HG03175 (cell line): ENCODE measurements around the gene LGALS4.
"Not testable (repeated sequence)": the region's sequence is repeated elsewhere in the genome, so short reads cannot be mapped to it uniquely, and the experiment has no call there.

Experiments used
- ATAC-seq: cut with Tn5 transposase; IDR thresholded peaks from one replicate; pipeline ENCODE4 v1.9.1; 2021; ENCODE audit warnings: mild to moderate bottlenecking, moderate library complexity; ENCODE audit not compliant: unreplicated experiment

LGALS4 gene

DNA sequence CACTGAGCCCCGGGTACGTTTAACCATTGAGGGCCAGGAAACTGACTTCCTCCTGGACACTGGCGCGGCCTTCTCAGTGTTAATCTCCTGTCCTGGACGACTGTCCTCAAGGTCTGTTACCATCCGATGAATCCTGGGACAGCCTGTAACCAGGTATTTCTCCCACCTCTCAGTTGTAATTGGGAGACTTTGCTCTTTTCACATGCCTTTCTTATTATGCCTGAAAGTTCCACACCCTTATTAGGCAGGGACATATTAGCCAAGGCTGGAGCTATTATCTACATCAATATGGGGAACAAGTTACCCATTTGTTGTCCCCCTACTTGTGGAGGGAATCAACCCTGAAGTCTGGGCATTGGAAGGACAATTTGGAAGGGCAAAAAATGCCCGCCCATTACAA lies 13.2 kb upstream of the LGALS4 start:
- not testable (repeated sequence) for ATAC-seq

DNA sequence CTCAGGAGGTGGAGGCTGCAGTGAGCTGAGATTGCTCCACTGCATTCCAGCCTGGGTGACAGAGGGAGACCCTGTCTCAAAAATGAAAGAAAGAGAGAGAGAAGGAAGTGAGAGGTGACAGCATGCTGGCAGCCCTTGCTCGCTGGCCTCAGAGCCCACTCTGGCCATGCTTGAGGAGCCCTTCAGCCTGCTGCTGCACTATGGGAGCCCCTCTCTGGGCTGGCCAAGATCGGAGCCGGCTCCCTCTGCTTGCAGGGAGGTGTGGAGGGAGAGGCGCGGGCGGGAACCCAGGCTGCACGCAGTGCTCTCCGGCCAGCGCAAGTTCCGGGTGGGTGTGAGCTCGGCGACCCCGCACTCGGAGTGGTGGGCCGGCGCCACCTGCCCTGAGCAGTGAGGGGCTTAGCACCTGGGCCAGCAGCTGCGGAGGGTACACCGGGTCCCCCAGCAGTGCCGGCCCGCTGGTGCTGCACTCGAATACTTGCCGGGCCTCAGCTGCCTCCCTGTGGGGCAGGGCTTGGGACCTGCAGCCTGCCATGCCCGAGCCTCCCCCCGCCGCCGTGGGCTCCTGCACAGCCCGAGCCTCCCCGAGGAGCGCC lies 8.6 kb upstream of the LGALS4 start:
- ATAC-seq = not testable (repeated sequence)

DNA sequence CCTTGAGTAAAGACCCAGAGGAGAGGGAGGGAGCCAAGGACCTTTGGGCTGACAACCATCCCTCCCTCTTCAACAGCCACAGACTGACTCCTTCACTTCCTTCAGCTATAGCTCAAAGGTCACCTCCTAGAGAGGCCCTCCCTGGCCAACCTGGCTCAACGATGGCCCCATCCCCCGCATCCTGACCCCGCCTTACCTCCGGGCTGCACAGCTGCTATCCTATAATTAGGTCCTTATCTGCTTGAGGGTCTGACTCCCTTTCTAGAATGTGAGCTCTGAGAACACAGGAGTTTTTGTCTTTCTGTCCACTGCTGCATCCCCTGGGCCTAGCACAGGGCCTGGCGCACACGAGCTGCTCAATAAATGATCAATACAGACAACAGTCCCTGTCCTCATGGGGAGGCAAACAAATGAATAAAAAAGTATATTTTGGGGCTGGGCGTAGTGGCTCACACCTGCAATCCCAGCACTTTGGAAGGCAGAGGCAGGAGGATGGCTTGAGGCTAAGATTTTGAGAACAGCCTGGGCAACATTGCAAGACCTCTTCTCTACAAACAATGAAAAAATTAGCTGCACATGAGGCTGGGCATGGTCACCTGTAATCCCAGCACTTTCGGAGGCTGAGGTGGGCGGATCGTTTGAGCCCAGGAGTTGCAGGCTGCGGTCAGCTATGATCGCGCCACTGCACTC lies 6.6 kb upstream of the LGALS4 start:
- ATAC-seq = no peak

- ATAC-seq = no peak
These were observed 4.3 kb upstream of the LGALS4 start for GRCh38 chr19:38817081-38817480.

GRCh38 chr19:38816131-38816750 lies 3.5 kb upstream of the LGALS4 start:
- ATAC-seq = no peak

DNA sequence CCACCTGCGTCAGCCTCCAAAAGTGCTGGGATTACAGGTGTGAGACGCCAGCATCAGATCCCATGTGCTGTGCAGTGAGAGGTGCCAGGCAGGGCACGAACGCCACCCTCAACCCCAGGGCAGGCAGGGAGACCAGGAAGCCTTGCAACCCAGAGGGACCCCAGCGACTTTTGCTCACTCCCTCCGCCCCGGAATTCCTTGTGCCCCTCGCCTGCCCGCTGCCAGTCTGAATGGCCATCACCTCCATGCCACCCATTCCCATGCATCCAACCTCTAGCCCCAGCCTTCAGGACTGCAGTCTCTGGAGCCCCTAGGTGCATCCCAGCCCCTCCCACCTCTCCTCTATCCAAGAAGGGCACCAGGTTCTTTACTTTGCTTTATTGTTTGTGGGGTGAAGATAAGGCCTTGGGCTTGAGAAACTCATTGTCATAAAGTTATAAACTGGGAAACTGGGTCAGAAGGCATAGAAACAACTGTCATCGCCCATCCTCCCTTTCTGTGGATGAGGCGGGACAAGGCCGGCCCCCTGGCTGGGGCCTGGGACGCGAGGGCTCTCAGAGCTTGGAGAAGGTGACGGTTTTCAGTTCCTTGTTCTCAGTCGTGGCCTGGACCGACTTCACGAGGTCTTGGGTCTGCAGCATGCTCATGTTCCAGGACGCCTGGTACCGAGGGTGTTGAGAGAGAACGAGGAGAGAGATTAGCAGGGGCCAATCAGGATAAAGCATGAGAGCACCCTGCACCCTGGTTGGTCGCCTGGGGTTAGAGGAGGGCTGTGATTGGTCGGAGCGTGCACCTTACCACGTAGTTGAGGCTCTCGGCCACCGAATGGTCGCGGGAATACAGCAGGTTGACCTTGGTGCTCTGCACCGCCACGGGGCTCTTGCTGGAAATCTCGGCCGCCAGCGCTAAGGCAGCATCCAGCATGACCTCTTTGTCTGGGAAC lies 2.6 kb upstream of the LGALS4 start:
- ATAC-seq = no peak

- ATAC-seq = not testable (repeated sequence)
These were observed 1.2 kb upstream of the LGALS4 start for GRCh38 chr19:38813932-38814331.

DNA sequence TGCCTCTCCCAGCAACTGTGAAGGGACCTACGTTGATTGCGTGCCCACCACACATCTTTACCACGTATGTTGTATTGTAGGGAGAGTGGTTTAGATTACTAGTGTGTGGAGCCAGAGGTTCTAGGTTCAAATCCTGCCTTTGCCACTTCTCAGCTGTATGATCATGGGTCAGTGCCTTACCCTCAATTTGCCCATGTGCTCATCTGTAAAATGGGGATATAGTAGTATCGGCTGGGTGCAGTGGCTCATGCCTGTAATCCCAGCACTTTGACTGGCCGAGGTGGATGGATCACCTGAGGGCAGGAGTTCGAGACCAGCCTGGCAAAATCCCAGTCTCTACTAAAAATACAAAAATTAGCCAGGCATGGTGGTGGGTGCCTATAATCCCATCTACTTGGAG lies 578 bp upstream of the LGALS4 start:
- ATAC-seq = no peak

DNA sequence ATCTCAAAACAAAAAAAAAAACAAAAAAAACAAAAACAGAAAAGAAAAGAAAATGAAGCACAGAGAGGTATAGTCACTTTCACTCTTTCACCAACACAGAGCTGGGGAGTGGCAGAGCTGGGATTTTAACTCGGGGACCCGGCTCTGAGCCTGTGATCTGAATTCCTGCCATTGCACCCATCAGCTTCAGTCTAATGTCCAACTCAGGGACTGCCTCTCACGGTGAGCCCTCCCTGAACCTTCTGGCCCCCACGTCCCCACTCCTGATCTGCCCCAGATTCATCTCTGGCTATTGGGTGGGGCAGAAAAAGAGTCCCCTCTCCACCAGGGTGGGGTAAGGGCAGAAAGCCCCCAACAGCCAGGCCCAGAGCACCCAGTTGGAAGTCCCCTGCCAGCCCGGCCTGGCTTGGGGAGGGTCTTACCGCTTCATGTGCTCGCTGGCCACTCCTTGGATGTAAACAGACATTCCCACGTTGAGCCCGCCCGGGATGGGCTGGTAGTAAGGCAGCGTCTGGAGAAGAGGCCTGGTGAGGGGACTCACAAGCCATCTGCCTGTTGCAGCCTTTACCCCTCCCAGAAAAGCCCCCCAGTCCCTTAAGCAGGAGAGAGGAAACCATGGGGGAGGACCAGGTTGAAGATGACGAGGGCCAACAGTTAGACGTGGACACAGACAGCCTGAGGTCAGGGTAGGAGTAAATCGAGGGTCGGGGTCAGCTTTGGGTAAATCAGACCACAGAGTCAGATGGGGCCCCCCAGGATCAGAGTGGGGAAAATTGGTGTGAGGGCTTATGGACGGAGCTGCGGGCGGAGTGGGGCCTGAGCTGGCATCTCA lies 520 bp downstream of the LGALS4 start:
- ATAC-seq = no peak

DNA sequence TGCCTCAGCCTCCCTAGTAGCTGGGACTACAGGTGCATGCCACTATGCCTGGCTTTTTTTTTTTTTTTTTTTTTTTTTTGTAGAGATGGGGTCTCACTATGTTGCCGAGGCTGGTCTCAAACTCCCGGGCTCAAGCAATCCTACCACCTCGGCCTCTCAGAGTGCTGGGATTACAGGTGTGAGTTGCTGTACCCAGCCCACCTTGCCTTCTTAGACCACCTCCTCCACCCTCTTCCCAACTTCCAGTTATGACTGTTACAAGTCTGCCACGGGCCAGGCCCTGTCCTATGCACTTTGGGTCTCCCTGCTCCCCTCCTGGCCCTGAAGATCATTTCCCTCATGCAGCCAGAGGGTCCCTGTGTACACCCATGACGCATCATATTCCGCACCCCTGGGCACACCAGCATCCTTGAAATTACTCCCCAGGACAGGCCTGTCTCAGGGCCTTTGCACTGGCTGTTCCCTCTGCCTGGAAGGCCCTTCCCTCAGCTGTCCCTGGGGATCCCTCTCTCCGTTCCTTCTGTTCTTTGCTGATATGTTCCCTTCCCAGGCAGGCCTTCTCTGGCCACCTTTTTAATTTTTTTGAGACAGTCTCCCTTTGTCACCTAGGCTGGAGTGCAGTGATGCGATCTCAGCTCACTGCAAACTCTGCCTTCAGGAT lies 3.0 kb downstream of the LGALS4 start:
- ATAC-seq = no peak

DNA sequence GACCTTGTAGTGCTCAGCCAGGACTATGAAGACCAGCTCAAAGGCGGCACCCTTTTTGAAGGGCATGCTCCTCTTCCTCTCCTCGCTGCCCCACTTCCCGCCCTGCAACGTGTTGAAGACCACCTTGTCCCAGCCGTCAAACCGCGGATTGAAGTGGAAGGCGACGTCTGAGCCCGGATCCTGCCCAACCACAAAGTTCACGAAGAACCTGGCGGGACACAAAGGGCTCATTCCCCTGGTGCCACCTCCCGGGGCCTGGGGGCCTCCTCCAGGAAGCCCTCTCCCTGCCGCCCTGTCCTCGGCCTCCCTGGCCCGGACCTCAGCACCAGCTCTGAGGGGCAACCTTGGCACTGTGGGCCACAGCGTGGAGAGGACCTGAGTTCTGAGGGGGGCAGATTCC lies 4.0 kb downstream of the LGALS4 start:
- ATAC-seq = no peak

DNA sequence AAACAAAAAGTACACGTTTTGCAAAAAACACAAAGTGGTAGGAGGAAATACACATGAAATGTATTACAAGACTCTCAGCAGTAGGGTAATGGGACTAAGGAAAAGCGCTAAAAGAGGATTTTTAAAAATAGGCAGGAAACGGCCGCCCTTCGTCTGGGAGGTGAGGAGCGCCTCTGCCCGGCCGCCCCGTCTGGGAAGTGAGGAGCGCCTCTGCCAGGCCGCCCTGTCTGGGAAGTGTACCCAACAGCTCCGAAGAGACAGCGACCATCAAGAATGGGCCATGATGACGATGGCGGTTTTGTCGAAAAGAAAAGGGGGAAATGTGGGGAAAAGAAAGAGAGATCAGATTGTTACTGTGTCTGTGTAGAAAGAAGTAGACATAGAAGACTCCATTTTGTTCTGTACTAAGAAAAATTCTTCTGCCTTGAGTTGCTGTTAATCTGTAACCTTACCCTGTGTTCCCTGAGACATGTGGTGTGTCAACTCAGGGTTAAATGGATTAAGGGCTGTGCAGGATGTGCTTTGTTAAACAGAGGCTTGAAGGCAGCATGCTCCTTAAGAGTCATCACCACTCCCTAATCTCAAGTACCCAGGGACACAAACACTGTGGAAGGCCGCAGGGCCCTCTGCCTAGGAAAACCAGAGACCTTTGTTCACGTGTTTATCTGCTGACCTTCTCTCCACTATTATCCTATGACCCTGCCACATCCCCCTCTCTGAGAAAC lies 5.2 kb downstream of the LGALS4 start:
- ATAC-seq = not testable (repeated sequence)

- ATAC-seq = no peak
These were observed 6.4 kb downstream of the LGALS4 start for GRCh38 chr19:38806371-38806770.

DNA sequence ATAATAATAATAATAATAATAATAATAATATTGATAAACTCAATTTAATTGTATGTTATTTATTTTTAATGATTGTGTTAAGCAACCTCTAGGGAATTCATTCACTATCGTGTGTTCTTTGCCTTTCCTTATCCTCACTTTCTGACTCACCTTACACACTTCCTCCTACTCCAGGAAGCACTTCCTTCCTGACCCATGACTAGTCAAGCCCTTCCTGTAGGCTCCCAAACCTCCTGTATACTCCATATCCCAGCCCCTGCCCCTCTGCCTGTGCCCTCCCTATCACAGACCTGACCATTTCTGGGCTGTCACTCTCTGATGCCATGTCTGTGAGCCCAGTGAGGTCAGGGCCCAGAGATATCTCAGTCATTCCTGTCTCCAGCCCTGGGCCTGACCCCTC lies 7.6 kb downstream of the LGALS4 start:
- ATAC-seq = no peak

- no peak for ATAC-seq
These were observed 9.2 kb downstream of the LGALS4 start for GRCh38 chr19:38803543-38803942.

GRCh38 chr19:38801359-38802095 lies 11.2 kb downstream of the LGALS4 start:
- ATAC-seq = no peak

DNA sequence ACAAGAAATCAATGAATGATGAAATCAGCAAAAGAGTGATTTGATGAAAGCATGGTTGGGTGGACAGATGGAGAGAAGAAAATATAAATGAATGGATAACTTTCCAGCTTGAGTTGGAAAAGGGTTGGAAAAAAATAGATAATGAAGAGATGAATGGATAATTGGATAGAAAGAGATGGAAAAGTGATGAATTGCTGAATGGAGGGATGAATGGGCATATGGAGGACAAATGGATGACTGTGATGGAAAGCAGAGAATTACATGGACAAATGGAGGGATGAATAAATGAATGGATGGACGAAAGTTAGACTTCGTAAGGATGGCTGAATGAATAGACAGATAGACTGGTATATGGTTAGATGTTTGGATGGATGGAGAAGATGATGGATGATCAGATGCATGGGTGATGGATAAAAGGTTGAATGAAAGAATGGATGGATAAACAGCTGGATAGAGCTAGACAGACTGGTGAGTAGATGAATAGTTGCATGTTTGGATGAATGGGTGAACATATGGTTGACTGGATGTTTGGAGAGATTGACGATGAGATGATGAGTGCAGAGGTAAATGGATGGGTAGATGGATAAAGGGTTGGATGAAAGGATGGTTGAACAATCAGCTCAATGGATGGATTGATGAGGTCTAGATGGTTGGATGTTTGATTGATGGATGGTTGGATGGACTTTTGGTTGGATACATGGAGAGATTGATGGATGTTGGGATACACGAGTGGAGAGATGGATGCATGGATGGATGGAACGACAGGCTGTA lies 12.0 kb downstream of the LGALS4 start:
- no peak for ATAC-seq

DNA sequence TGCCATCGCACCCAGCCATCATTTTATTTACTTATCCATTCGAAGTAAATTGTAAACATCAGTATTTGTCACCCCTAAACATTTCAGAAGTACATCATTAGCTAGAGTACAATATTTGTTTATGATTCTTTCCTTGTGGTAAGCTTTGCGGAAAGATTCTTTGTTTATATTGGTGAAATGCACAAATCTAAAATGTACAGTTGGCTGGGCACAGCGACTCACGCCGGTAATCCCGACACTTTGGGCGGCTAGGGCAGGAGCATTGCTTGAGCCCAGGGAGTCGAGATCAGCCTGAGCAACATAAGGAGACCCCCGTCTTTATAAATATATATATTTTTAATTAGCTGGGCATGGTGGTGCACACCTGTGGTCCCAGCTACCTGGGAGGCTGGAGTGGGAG lies 13.6 kb downstream of the LGALS4 start:
- ATAC-seq = no peak
